Parathyroid adenoma (tissue), 2 donors: Measurements from ENCODE around the gene GABRB2.

ENCODE experiments used
- H2AFZ ChIP-seq: fragments of 300-600 bp; sonication (generic); one replicate; pipeline ENCODE4 v1.7.0; 2017; ENCODE audit warnings: antibody characterized with exemption, mild to moderate bottlenecking
- H3K27ac ChIP-seq: fragments of 300-600 bp; sonication (generic); one replicate; pipeline ENCODE4 v1.7.0; 2017
- H3K27me3 ChIP-seq: fragments of 300-600 bp; sonication (generic); one replicate; pipeline ENCODE4 v1.7.0; 2017; ENCODE audit warnings: low read length; ENCODE audit not compliant: control insufficient read depth, insufficient read depth
- H3K36me3 ChIP-seq: fragments of 300-600 bp; sonication (generic); one replicate; pipeline ENCODE4 v1.7.0; 2017; ENCODE audit warnings: low read length; ENCODE audit not compliant: control insufficient read depth, insufficient read depth
- H3K4me1 ChIP-seq: fragments of 300-600 bp; sonication (generic); one replicate; pipeline ENCODE4 v1.7.0; 2017; ENCODE audit warnings: control low read depth
- H3K4me2 ChIP-seq: fragments of 300-600 bp; sonication (generic); one replicate; pipeline ENCODE4 v1.7.0; 2017; ENCODE audit warnings: low read length
- H3K4me3 ChIP-seq: fragments of 300-600 bp; sonication (generic); one replicate; pipeline ENCODE4 v1.7.0; 2017; ENCODE audit warnings: low read depth, low read length
- H3K79me2 ChIP-seq: fragments of 300-600 bp; sonication (generic); one replicate; pipeline ENCODE4 v1.7.0; 2017; ENCODE audit warnings: control low read depth
- H3K9ac ChIP-seq: fragments of 300-600 bp; sonication (generic); one replicate; pipeline ENCODE4 v1.7.0; 2017; ENCODE audit warnings: mild to moderate bottlenecking
- H3K9me3 ChIP-seq: fragments of 300-600 bp; sonication (generic); one replicate; pipeline ENCODE4 v1.7.0; 2017; ENCODE audit warnings: low read length; ENCODE audit not compliant: control insufficient read depth
- TF ChIP-seq, protein P1 (sequence below): fragments of 300-600 bp; sonication (generic); IDR thresholded peaks from one replicate; pipeline ENCODE4 v1.7.0; 2017; ENCODE audit warnings: antibody characterized with exemption, mild to moderate bottlenecking
- donor health status: primary hyperparathyroidism.

The GABRB2 gene

DNA sequence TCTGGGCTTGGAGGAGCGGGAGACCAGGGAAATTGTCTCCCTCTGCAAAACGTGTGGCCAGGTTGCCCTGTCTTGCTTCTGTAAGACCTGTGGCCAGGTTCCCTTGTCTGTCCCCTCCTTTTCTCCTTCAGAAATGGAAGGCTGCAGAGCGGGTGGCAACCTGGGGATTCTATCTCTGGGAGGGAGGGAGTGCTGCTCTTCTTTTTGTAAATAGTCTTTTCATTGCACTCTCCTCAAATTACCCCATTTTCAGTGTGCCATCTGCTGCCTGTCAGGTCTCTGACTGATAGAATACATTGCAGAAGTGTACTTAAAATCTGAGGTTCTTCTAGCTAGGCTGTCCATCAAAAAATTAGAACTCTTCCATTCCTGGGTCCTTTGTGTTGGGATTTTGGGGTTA is 126.0 kb downstream of the GABRB2 start:
- H3K4me3 ChIP-seq, result no peak overlapping the region
- TF ChIP-seq, protein P1, sequence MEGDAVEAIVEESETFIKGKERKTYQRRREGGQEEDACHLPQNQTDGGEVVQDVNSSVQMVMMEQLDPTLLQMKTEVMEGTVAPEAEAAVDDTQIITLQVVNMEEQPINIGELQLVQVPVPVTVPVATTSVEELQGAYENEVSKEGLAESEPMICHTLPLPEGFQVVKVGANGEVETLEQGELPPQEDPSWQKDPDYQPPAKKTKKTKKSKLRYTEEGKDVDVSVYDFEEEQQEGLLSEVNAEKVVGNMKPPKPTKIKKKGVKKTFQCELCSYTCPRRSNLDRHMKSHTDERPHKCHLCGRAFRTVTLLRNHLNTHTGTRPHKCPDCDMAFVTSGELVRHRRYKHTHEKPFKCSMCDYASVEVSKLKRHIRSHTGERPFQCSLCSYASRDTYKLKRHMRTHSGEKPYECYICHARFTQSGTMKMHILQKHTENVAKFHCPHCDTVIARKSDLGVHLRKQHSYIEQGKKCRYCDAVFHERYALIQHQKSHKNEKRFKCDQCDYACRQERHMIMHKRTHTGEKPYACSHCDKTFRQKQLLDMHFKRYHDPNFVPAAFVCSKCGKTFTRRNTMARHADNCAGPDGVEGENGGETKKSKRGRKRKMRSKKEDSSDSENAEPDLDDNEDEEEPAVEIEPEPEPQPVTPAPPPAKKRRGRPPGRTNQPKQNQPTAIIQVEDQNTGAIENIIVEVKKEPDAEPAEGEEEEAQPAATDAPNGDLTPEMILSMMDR, result no peak
- no peaks in the 10 kb centered on the region for H3K27me3 ChIP-seq
- no peak overlapping the region for H3K9ac ChIP-seq
- H3K79me2 ChIP-seq, result no peaks in the 10 kb centered on the region
- no peaks in the 10 kb centered on the region for H3K4me1 ChIP-seq
- no peaks in the 10 kb centered on the region for H3K9me3 ChIP-seq
- no peak overlapping the region for H3K4me2 ChIP-seq
- no peak overlapping the region for H3K27ac ChIP-seq
- H3K36me3 ChIP-seq, result no peaks in the 10 kb centered on the region
- no peak overlapping the region for H2AFZ ChIP-seq

DNA sequence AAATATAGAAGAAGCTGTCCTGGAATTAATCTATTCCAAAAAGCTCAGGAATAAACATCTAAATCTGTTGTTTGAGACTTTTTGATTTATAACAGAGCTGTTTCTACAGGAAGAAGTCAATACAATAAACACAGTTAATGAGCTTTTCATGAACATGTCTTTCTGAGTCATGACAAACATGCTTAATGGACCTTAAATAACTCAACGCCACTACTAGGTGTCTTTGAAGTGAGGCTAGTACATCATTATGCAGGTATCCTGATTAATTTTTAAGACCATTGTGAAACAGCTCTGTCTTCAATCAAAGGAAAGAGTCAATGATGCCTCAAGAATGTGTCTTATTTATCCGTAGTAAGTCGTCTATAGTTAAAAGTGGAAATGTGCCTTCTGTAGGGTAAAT is 131.6 kb downstream of the GABRB2 start:
- Histone ChIP-seq H3K4me1 (no peaks in the 10 kb centered on the region), H2AFZ (no peak overlapping the region), H3K27ac (no peak overlapping the region), H3K79me2 (no peaks in the 10 kb centered on the region), H3K36me3 (no peaks in the 10 kb centered on the region), H3K27me3 (no peaks in the 10 kb centered on the region), H3K4me2 (no peak overlapping the region), H3K9ac (no peak overlapping the region), H3K9me3 (no peaks in the 10 kb centered on the region), H3K4me3 (no peak overlapping the region)
- TF ChIP-seq, protein P1, result no peak

DNA sequence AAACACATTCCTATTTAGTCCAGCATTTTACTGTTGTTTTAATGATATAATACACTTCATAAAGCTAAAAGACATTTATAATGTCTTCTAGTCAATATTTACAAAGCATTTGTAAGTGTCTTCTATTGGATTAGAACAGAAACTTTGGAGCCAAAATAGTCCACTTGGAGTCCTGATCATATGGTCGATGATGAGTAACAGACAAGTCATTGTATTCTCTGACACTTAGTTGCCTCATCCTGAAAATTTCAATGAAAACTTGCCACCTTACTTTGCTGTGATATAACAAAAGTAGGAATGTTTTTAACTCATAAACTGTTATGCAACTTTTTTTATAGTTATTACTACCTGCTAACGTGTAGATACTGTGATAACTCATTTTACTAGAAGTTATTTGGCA is 132.5 kb downstream of the GABRB2 start:
- no peaks in the 10 kb centered on the region for H3K4me1 ChIP-seq
- no peaks in the 10 kb centered on the region for H3K79me2 ChIP-seq
- H3K27ac ChIP-seq, result no peak overlapping the region
- no peak overlapping the region for H3K4me2 ChIP-seq
- no peaks in the 10 kb centered on the region for H3K36me3 ChIP-seq
- no peak overlapping the region for H3K9ac ChIP-seq
- no peak overlapping the region for H2AFZ ChIP-seq
- no peak overlapping the region for H3K4me3 ChIP-seq
- no peaks in the 10 kb centered on the region for H3K9me3 ChIP-seq
- H3K27me3 ChIP-seq, result no peaks in the 10 kb centered on the region
- TF ChIP-seq, protein P1, result no peak

DNA sequence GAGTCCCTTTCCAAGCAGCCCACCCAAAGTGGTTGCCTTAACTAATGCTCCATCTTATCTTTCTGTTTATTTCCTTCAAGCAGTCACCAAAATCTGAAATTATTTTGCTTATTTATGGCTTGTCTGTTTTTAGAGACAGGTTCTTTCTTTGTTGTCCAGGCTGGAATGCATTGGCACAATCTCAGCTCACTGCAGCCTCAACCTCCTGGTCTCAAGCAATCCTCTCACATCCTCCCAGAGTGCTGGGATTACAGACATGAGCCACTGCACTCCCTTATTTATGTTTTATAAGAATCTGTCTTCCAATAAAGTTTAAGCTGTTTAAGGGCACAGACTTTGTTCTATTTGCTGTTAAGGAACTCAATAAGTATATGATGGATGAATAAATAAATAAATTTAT is 133.7 kb downstream of the GABRB2 start:
- Histone ChIP-seq H3K79me2 (no peaks in the 10 kb centered on the region), H3K4me2 (no peak overlapping the region), H3K4me3 (no peak overlapping the region), H3K9me3 (no peaks in the 10 kb centered on the region), H2AFZ (no peak overlapping the region), H3K27ac (no peak overlapping the region), H3K9ac (no peak overlapping the region), H3K27me3 (no peaks in the 10 kb centered on the region), H3K4me1 (no peaks in the 10 kb centered on the region), H3K36me3 (no peaks in the 10 kb centered on the region)
- TF ChIP-seq, protein P1, result no peak

DNA sequence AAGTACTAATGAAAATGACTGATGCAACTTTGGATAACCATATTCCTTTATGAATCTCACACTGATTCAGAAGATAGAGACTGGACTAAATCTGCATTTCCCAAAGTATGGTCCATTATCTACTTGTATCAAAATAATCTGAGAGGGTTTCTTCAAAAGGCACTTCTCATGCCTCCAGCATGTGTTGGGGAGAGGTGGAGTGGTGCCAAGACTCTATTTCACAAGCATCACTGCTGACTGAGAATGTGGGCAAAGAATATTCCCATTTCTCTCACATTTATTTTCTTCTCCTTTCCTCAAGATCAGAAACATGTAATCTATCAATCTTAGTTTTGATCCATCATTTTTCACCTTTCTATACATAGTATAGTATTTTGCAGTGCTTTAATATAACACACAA is 135.4 kb downstream of the GABRB2 start:
- Histone ChIP-seq H3K4me1 (no peaks in the 10 kb centered on the region), H3K27me3 (no peaks in the 10 kb centered on the region), H3K4me3 (no peak overlapping the region), H2AFZ (no peak overlapping the region), H3K79me2 (no peaks in the 10 kb centered on the region), H3K27ac (no peak overlapping the region), H3K9me3 (no peaks in the 10 kb centered on the region), H3K9ac (no peak overlapping the region), H3K4me2 (no peak overlapping the region), H3K36me3 (no peaks in the 10 kb centered on the region)
- TF ChIP-seq, protein P1, result no peak
